KMS-11 (cell line): Measurements from ENCODE around the gene DMD.

Experiments
- H2AFZ ChIP-seq: fragments of 200-600 bp; sonication (generic); 2 replicates; pipeline ENCODE4 v1.6.1; 2016; ENCODE audit warnings: antibody characterized with exemption, mixed run types, low read depth
- H3K27ac ChIP-seq: fragments of 200-600 bp; sonication (generic); 2 replicates; pipeline ENCODE4 v1.6.1; 2016; ENCODE audit warnings: mild to moderate bottlenecking, mixed run types
- H3K27me3 ChIP-seq: fragments of 200-600 bp; sonication (generic); 2 replicates; pipeline ENCODE4 v1.6.1; 2017; ENCODE audit warnings: mild to moderate bottlenecking, low read depth, mixed run types, moderate library complexity; ENCODE audit not compliant: insufficient read depth
- H3K36me3 ChIP-seq: fragments of 200-600 bp; sonication (generic); 2 replicates; pipeline ENCODE4 v1.6.1; 2017; ENCODE audit warnings: mild to moderate bottlenecking, mixed run types; ENCODE audit not compliant: insufficient read depth
- H3K4me1 ChIP-seq: fragments of 200-600 bp; sonication (generic); 2 replicates; pipeline ENCODE4 v1.6.1; 2016; ENCODE audit warnings: mild to moderate bottlenecking, low read depth, mixed run types; ENCODE audit not compliant: poor library complexity, severe bottlenecking
- H3K4me2 ChIP-seq: fragments of 200-600 bp; sonication (generic); 2 replicates; pipeline ENCODE4 v1.7.0; 2016; ENCODE audit warnings: mild to moderate bottlenecking, mixed run types
- H3K4me3 ChIP-seq: fragments of 200-600 bp; sonication (generic); IDR thresholded peaks from 2 replicates; pipeline ENCODE4 v1.6.1; 2017; ENCODE audit warnings: low read depth, low read length, mixed read lengths; ENCODE audit not compliant: insufficient read depth
- H3K79me2 ChIP-seq: fragments of 200-600 bp; sonication (generic); 2 replicates; pipeline ENCODE4 v1.6.1; 2016; ENCODE audit warnings: low read depth, mixed run types; ENCODE audit not compliant: insufficient read depth
- H3K9ac ChIP-seq: fragments of 200-600 bp; sonication (generic); 2 replicates; pipeline ENCODE4 v1.6.1; 2016; ENCODE audit warnings: mild to moderate bottlenecking, mixed run types
- H4K20me1 ChIP-seq: fragments of 200-600 bp; sonication (generic); 2 replicates; pipeline ENCODE4 v1.6.1; 2016; ENCODE audit warnings: mild to moderate bottlenecking, mixed run types; ENCODE audit not compliant: insufficient read depth
- CTCF ChIP-seq: fragments of 200-600 bp; sonication (generic); conservative IDR thresholded peaks from 2 replicates; pipeline ENCODE4 v1.6.1; 2017; ENCODE audit warnings: low read depth, mild to moderate bottlenecking, antibody characterized with exemption, low read length, moderate library complexity, mixed read lengths

DMD gene

GRCh38 chrX:32483534-32484136 lies 727.7 kb downstream of the DMD start:
- no peaks in the 10 kb centered on the region for H4K20me1 ChIP-seq
- H3K27ac ChIP-seq, result no peak overlapping the region
- H3K9ac ChIP-seq, result no peak overlapping the region
- H3K4me1 ChIP-seq, result no peaks in the 10 kb centered on the region
- no peaks in the 10 kb centered on the region for H3K27me3 ChIP-seq
- H3K4me3 ChIP-seq, result no peak overlapping the region
- H3K79me2 ChIP-seq, result no peaks in the 10 kb centered on the region
- H3K4me2 ChIP-seq, result no peak overlapping the region
- no peak overlapping the region for H2AFZ ChIP-seq
- no peak; the same call in 1 of the 2 replicates for TF ChIP-seq CTCF
- no peaks in the 10 kb centered on the region for H3K36me3 ChIP-seq

DNA sequence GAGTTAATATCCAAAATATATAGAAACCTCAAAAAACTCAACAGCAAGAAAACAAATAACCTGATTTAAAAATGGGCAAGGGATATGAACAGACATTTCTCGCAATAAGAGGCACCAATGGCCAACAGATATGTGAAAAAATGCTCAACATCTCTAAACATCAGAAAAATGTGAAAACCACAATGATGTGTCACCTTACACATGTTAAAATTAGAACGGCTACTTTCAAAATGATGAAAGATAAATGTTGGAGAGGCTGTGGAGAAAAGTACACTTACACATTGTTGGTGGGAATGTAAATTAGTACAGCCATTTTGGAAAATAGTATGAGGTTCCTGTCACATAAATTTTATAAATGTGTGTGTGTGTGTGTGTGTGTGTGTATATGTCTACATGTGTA lies 731.3 kb downstream of the DMD start:
- TF ChIP-seq CTCF, result no peak

GRCh38 chrX:32472364-32472763 lies 739.0 kb downstream of the DMD start:
- Histone ChIP-seq H3K79me2 (no peaks in the 10 kb centered on the region), H4K20me1 (no peaks in the 10 kb centered on the region), H3K27ac (no peak overlapping the region), H3K4me2 (no peak overlapping the region), H3K9ac (no peak overlapping the region), H3K4me3 (no peak overlapping the region), H3K27me3 (no peaks in the 10 kb centered on the region), H3K4me1 (no peaks in the 10 kb centered on the region), H2AFZ (no peak overlapping the region), H3K36me3 (no peaks in the 10 kb centered on the region)
- TF ChIP-seq CTCF, result no peak

More for the DNA sequence above, 731.3 kb downstream of the DMD start:
- Histone ChIP-seq H3K4me1 (no peaks in the 10 kb centered on the region), H3K4me2 (no peak overlapping the region), H4K20me1 (no peaks in the 10 kb centered on the region), H3K4me3 (no peak overlapping the region), H3K9ac (no peak overlapping the region), H2AFZ (no peak overlapping the region), H3K27ac (no peak overlapping the region), H3K36me3 (no peaks in the 10 kb centered on the region), H3K27me3 (no peaks in the 10 kb centered on the region), H3K79me2 (no peaks in the 10 kb centered on the region)

- H3K4me2 ChIP-seq, result no peak overlapping the region
- H3K4me1 ChIP-seq, result no peaks in the 10 kb centered on the region
- no peaks in the 10 kb centered on the region for H3K27me3 ChIP-seq
- no peaks in the 10 kb centered on the region for H4K20me1 ChIP-seq
- H2AFZ ChIP-seq, result no peak overlapping the region
- H3K9ac ChIP-seq, result no peak overlapping the region
- H3K27ac ChIP-seq, result no peak overlapping the region
- no peak overlapping the region for H3K4me3 ChIP-seq
- H3K36me3 ChIP-seq, result no peaks in the 10 kb centered on the region
- H3K79me2 ChIP-seq, result no peaks in the 10 kb centered on the region
- no peak for TF ChIP-seq CTCF
These were observed 755.6 kb downstream of the DMD start for GRCh38 chrX:32455704-32456103.
